K562 (cell line): ENCODE results near the gene RBBP4. TPM values are rescaled to one million over a fixed set of nuclear protein-coding genes. Genes with fewer than 3 reads are reported as not detected.

ENCODE experiments used
- ATAC-seq: fragments of 200-7000 bp; cut with Tn5 transposase; 3 replicates; pipeline ENCODE4 v1.9.1; 2020; ENCODE audit warnings: moderate library complexity
- BruUV-seq: library from RNA; stranded (reverse); fragments of 400-500 nt; replicated peaks from 2 replicates; lab custom pipeline; 2021; lab: Mats Ljungman, UMichigan
- CTCF ChIA-PET: fragments of 300-600 bp; formaldehyde crosslinking; extraction: SDS; loops from one replicate; lab custom pipeline; 2021; ENCODE audit warnings: low intra/inter-chr PET ratio; lab: Yijun Ruan, JAX
- POLR2A ChIA-PET: fragments of 300-600, 350-650 bp; sonication (Branson Sonifier 250); formaldehyde crosslinking; extraction: SDS; loops from one replicate; lab custom pipeline; 2021; ENCODE audit warnings: antibody characterized with exemption, inconsistent platforms; lab: Yijun Ruan, JAX
- DNase-seq, 4 experiments: peaks; one replicate each; pipeline versions ENCODE4 v3.0.0 to v3.0.0-alpha.2; 2011 to 2018; ENCODE audit warnings: low spot score in 3 of 4, mixed read lengths in 3 of 4; ENCODE audit errors: extremely low read depth in 1 of 4
- FAIRE-seq: peaks from 2 replicates; lab custom pipeline; 2011; peaks lifted over from hg19 to GRCh38; lab: Jason Lieb, UNC
- H2AFZ ChIP-seq: 2 replicates; pipeline ENCODE4 v1.6.0; 2011; ENCODE audit warnings: low read depth, low read length, control low read depth, inconsistent platforms
- H3K27ac ChIP-seq: fragments of 200-600 bp; 3 replicates; pipeline ENCODE4 v1.8.0; 2011; ENCODE audit warnings: low read depth, mild to moderate bottlenecking, control low read depth, inconsistent platforms, low read length, moderate library complexity, mixed read lengths; ENCODE audit errors: extremely low read depth
- H3K27me3 ChIP-seq, 2 experiments: fragments of 300-600 bp in 1 of 2; 2 replicates in 1 of 2; 3 replicates in 1 of 2; pipeline versions ENCODE4 v1.6.0 to v1.8.0; 2011; ENCODE audit warnings: inconsistent platforms in 2 of 2, low read length in 2 of 2, mild to moderate bottlenecking in 1 of 2, mixed read lengths in 1 of 2, moderate library complexity in 1 of 2; ENCODE audit not compliant: control insufficient read depth in 2 of 2, insufficient read depth in 2 of 2
- H3K36me3 ChIP-seq: fragments of 300-600 bp; 3 replicates; pipeline ENCODE4 v1.8.0; 2011; ENCODE audit warnings: mild to moderate bottlenecking, low read length, inconsistent platforms; ENCODE audit not compliant: control insufficient read depth, insufficient read depth
- H3K4me1 ChIP-seq, 2 experiments: fragments of 200-600 bp in 1 of 2; replicated peaks in 1 of 2; 2 replicates in 1 of 2; 3 replicates in 1 of 2; pipeline versions ENCODE4 v1.5.1 to v1.8.0; 2011; ENCODE audit warnings: inconsistent platforms in 2 of 2, low read length in 2 of 2, mild to moderate bottlenecking in 1 of 2, mixed read lengths in 1 of 2, moderate library complexity in 1 of 2; ENCODE audit not compliant: control insufficient read depth in 2 of 2, insufficient read depth in 2 of 2
- H3K4me2 ChIP-seq: 2 replicates; pipeline ENCODE4 v1.6.1; 2011; ENCODE audit warnings: low read length, control low read depth, inconsistent platforms, mixed read lengths; ENCODE audit not compliant: insufficient read depth
- H3K4me3 ChIP-seq: fragments of 200-600 bp; sonication (generic), shearing (Covaris generic); 2 replicates; pipeline ENCODE4 v1.5.1; 2016; ENCODE audit warnings: control low read depth, inconsistent platforms
- H3K79me2 ChIP-seq: fragments of 200-600 bp; 3 replicates; pipeline ENCODE4 v1.8.0; 2011; ENCODE audit warnings: low read length, inconsistent platforms; ENCODE audit not compliant: control insufficient read depth, insufficient read depth
- H3K9ac ChIP-seq, 2 experiments: 2 replicates each; pipeline versions ENCODE4 v1.6.0 to v1.6.1; 2011; ENCODE audit warnings: low read depth in 2 of 2, low read length in 2 of 2, control low read depth in 1 of 2, inconsistent platforms in 1 of 2, mild to moderate bottlenecking in 1 of 2, mixed read lengths in 1 of 2; ENCODE audit not compliant: insufficient read depth in 1 of 2
- H3K9me1 ChIP-seq: one replicate; pipeline ENCODE4 v1.6.0; 2011; ENCODE audit warnings: inconsistent platforms, mild to moderate bottlenecking, low read length, moderate library complexity; ENCODE audit not compliant: control insufficient read depth, insufficient read depth
- H3K9me3 ChIP-seq: replicated peaks from 2 replicates; pipeline ENCODE4 v1.5.1; 2011; ENCODE audit warnings: low read depth, low read length, inconsistent platforms; ENCODE audit not compliant: control insufficient read depth, insufficient read depth
- H4K20me1 ChIP-seq: replicated peaks from 2 replicates; pipeline ENCODE4 v1.6.1; 2011; ENCODE audit warnings: low read length, inconsistent platforms, mixed read lengths; ENCODE audit not compliant: control insufficient read depth, insufficient read depth
- ATF7 ChIP-seq: fragments of 450-650 bp; IDR thresholded peaks from 2 replicates; pipeline ENCODE4 v1.7.1; 2014; ENCODE audit warnings: mild to moderate bottlenecking, moderate library complexity
- FOXK1 ChIP-seq: sonication (generic); formaldehyde crosslinking; IDR thresholded peaks from 2 replicates; pipeline ENCODE4 v1.8.0; 2022; ENCODE audit warnings: missing genetic modification reagents, mild to moderate bottlenecking, borderline replicate concordance
- ILF3 ChIP-seq: fragments of 450-650 bp; IDR thresholded peaks from 2 replicates; pipeline ENCODE4 v1.6.1; 2018; ENCODE audit warnings: antibody characterized with exemption, mild to moderate bottlenecking, moderate library complexity, borderline replicate concordance
- KLF1 ChIP-seq: fragments of 450-650 bp; IDR thresholded peaks from 2 replicates; pipeline ENCODE4 v1.6.1; 2016; ENCODE audit warnings: missing genetic modification characterization, missing compliant biosample characterization
- SPI1 ChIP-seq: IDR thresholded peaks from 2 replicates; pipeline ENCODE4 v1.6.1; 2011; ENCODE audit warnings: low read depth, low read length, control low read depth, borderline replicate concordance
- TAL1 ChIP-seq: fragments of 450-650 bp; IDR thresholded peaks from 2 replicates; pipeline ENCODE4 v1.6.1; 2016; ENCODE audit warnings: mild to moderate bottlenecking
- TCF7 ChIP-seq: sonication (generic); IDR thresholded peaks from 2 replicates; pipeline ENCODE4 v1.6.1; 2016; ENCODE audit warnings: antibody characterized with exemption, borderline replicate concordance
- ZBTB17 ChIP-seq: fragments of 450-650 bp; formaldehyde crosslinking; IDR thresholded peaks from 2 replicates; pipeline ENCODE4 v1.4.0; 2020; ENCODE audit warnings: mild to moderate bottlenecking
- ZC3H11A ChIP-seq: IDR thresholded peaks from 2 replicates; pipeline ENCODE4 v1.6.1; 2012; ENCODE audit warnings: low read depth, low read length, improper control_type of control experiment
- ZNF133 ChIP-seq: fragments of 250-450 bp; sonication (Bioruptor Pico); IDR thresholded peaks from 2 replicates; pipeline ENCODE4 v1.4.0; 2020; ENCODE audit warnings: mild to moderate bottlenecking
- ZNF316 ChIP-seq: fragments of 450-650 bp; IDR thresholded peaks from 2 replicates; pipeline ENCODE4 v1.6.1; 2016
- WGBS: fragments of 100-300 bp; shearing (Covaris generic); methylation state at CpG from one replicate; pipeline ENCODE4 v1.1.6; 2016; ENCODE audit warnings: low coverage, mixed read lengths; ENCODE audit not compliant: insufficient coverage; ENCODE audit errors: missing lambda C conversion rate; 5-methylcytosine and 5-hydroxymethylcytosine counted together
- in situ Hi-C: fragments of 300-500 bp; cut with MboI; formaldehyde crosslinking; loops from 4 replicates; pipeline ENCODE4 v1.15.0; 2018; ENCODE audit warnings: inconsistent platforms, mixed read lengths
- intact Hi-C: fragments of 100-400 bp; cut with micrococcal nuclease; formaldehyde crosslinking; loops from 2 replicates; pipeline ENCODE4 v1.14.2; 2022
- polyA plus RNA-seq, 8 experiments: library from polyadenylated mRNA; depleted of rRNA in 4 of 8; stranded (reverse) in 5 of 8; unstranded in 3 of 8; fragments of >200 nt; fragmentation: Nextera tagmentation in 2 of 8; fragmentation: Illumina TruSeq in 1 of 8; extraction: Ambion mirVana in 2 of 8; extraction: Trizol in 1 of 8; gene quantifications; 2 replicates each; pipeline versions ENCODE4 v1.2.1 to v1.2.3, GENCODE V29; 2011 to 2014; ENCODE audit warnings: inconsistent platforms in 1 of 8, missing spikeins in 1 of 8
- total RNA-seq, 7 experiments: library from RNA; depleted of rRNA in 6 of 7; stranded (reverse); fragments of >200 nt in 6 of 7; fragmentation: Illumina TruSeq in 2 of 7; extraction: Trizol in 2 of 7; gene quantifications; 2 replicates each; pipeline versions ENCODE4 v1.2.1 to v1.2.3, GENCODE V29; 2011 to 2021; ENCODE audit warnings: low replicate concordance in 1 of 7

The RBBP4 gene
- total and polyA plus RNA-seq, 9 of the 15 experiments (the other 6 are each of a cell fraction or from before 2014, with no cell fraction given), result 185 to 409 (median 259) TPM

- POLR2A ChIA-PET, result interaction anchor here (0.6 to 1.2 kb wide), 6 partner anchors 9 to 1583 kb away, joined by 3 to 5 read pairs (median 3); partner anchors contain the start of gene ZBTB8OS
- H3K4me3 ChIP-seq, result no peak overlapping the region
- H3K36me3 ChIP-seq, result no peaks in the 10 kb centered on the region
- TF ChIP-seq SPI1 (peak; percentile 43; the same call in 1 of the 2 replicates), FOXK1 (CRISPR knock-in tag) (no peak)
- no peaks in the 10 kb centered on the region for H3K9me1 ChIP-seq
- H3K9ac ChIP-seq, result no peak overlapping the region; a peak in 2 of 4 replicates
- DNase-seq (no peak), ATAC-seq (peak; percentile 57), FAIRE-seq (no peak)
- intact Hi-C loops, result no loop called here
- 3% methylated on average over 11 of the region's 11 CpGs for WGBS
- no peaks in the 10 kb centered on the region for H3K79me2 ChIP-seq
- H3K27me3 ChIP-seq, result peaks cover 19 to 23% of the 10 kb centered on the region in 2 experiments; a peak in 4 of 5 replicates
- in situ Hi-C loops, result no loop called here
- H3K4me1 ChIP-seq, result peaks cover 0 to 8% of the 10 kb centered on the region in 2 experiments; a peak in 2 of 5 replicates
- BruUV-seq, result no TSS peak
- H3K4me2 ChIP-seq, result no peak overlapping the region
- H3K27ac ChIP-seq, result no peak overlapping the region
- CTCF ChIA-PET, result no interaction called here
- no peak overlapping the region for H2AFZ ChIP-seq
- H3K9me3 ChIP-seq, result no peaks in the 10 kb centered on the region
- no peaks in the 10 kb centered on the region for H4K20me1 ChIP-seq
Observed at GRCh38 chr1:32606565-32607371, 44.2 kb upstream of the RBBP4 start.

GRCh38 chr1:32609180-32609579 lies 41.8 kb upstream of the RBBP4 start:
- no peaks in the 10 kb centered on the region for H3K9me3 ChIP-seq
- no TSS peak for BruUV-seq
- ChIA-PET CTCF (no interaction called here), POLR2A (interaction anchor here (0.7 to 0.8 kb wide), 3 partner anchors 11 to 780 kb away, joined by 3 to 4 read pairs (median 3); no protein-coding TSS in a partner anchor)
- no peak overlapping the region for H2AFZ ChIP-seq
- ATAC-seq, result no peak
- intact Hi-C loops, result no loop called here
- peaks cover 17 to 19% of the 10 kb centered on the region in 2 experiments; a peak in 4 of 5 replicates for H3K27me3 ChIP-seq
- no peak for FAIRE-seq
- in situ Hi-C loops, result no loop called here
- no peaks in the 10 kb centered on the region for H3K79me2 ChIP-seq
- no peaks in the 10 kb centered on the region for H3K9me1 ChIP-seq
- no peak overlapping the region for H3K4me2 ChIP-seq
- no peaks in the 10 kb centered on the region for H3K36me3 ChIP-seq
- no peak overlapping the region for H3K9ac ChIP-seq
- peaks cover 4 to 19% of the 10 kb centered on the region in 2 experiments; a peak in 3 of 5 replicates for H3K4me1 ChIP-seq
- H3K4me3 ChIP-seq, result no peak overlapping the region
- no peak overlapping the region for H3K27ac ChIP-seq
- TF ChIP-seq ZBTB17 (CRISPR knock-in tag) (no peak), ZC3H11A (peak; percentile 54; the same call in 1 of the 2 replicates), TCF7 (no peak), ZNF316 (no peak), ATF7 (no peak), TAL1 (no peak), ILF3 (no peak), ZNF133 (CRISPR knock-in tag) (no peak), KLF1 (tag) (no peak)
- TF ChIP-seq, all 486 proteins: peak for 1
- 26% methylated on average over 4 of the region's 4 CpGs for WGBS
- no peaks in the 10 kb centered on the region for H4K20me1 ChIP-seq
- DNase-seq, result no peak
